HUES6 (cell line): ENCODE results near the gene CDK19.
"Not testable (repeated sequence)": the region's sequence is repeated elsewhere in the genome, so short reads cannot be mapped to it uniquely, and the experiment has no call there.

ENCODE experiments used
- H3K27ac ChIP-seq: 2 replicates; pipeline ENCODE4 v1.7.0; 2013; ENCODE audit warnings: low read depth, mild to moderate bottlenecking, low read length, inconsistent platforms
- H3K27me3 ChIP-seq: 2 replicates; pipeline ENCODE4 v1.6.1; 2013; ENCODE audit warnings: low read length; ENCODE audit not compliant: control insufficient read depth, insufficient read depth
- H3K36me3 ChIP-seq: 2 replicates; pipeline ENCODE4 v1.6.1; 2013; ENCODE audit warnings: low read length; ENCODE audit not compliant: control insufficient read depth, insufficient read depth
- H3K4me1 ChIP-seq: 2 replicates; pipeline ENCODE4 v1.6.1; 2013; ENCODE audit warnings: low read length; ENCODE audit not compliant: control insufficient read depth, insufficient read depth
- H3K4me3 ChIP-seq: 2 replicates; pipeline ENCODE4 v1.5.1; 2013; ENCODE audit warnings: low read depth, low read length
- H3K9ac ChIP-seq: one replicate; pipeline ENCODE4 v1.6.1; 2013; ENCODE audit warnings: mild to moderate bottlenecking, low read length
- H3K9me3 ChIP-seq: 2 replicates; pipeline ENCODE4 v1.6.1; 2013; ENCODE audit warnings: low read depth, low read length; ENCODE audit not compliant: control insufficient read depth, insufficient read depth

The CDK19 gene

DNA sequence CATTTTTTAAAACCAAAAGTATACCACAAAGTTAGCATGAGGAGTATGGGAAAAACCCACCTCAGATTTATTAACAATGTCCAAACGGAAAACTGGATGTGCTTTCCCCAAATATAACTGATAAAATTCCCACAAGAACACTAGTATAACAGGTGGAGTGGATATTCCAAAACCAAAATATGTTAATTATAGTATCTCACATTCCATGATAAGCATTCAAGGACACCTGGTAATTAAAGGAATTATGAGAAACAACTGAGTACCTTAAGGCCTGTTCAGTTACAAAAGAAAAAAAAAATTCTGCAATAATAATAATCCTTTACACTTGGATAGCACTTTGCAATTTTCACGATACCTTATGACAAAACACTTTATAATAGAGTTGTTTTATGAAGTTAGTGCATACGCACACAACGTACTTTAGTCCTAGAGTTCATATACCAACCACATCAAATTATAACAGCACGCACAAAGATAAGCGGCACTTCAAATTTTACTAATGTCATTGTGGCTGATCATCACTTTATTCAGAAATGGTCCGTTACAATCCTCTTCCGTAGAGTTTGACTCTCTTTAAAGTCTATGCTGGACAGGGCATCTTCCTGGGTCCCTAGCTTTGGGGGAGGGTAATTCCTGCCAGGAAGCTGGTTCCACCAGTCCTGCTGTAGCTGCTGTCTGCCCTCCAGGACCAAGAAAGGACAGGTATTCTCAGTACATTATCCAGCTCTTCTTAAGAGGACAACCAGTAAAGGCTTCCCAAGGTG is 1.7 kb downstream of the CDK19 start:
- Histone ChIP-seq H3K27ac (no peak overlapping the region), H3K4me1 (peaks cover 7% of the 10 kb centered on the region; the same call in 1 of the 2 replicates), H3K27me3 (no peaks in the 10 kb centered on the region), H3K9me3 (no peaks in the 10 kb centered on the region), H3K36me3 (no peaks in the 10 kb centered on the region), H3K9ac (peak overlapping the region; percentile 84), H3K4me3 (peak overlapping the region; percentile 83)

GRCh38 chr6:110812719-110813118 is 2.5 kb downstream of the CDK19 start:
- Histone ChIP-seq H3K36me3 (no peaks in the 10 kb centered on the region), H3K27me3 (no peaks in the 10 kb centered on the region), H3K4me1 (peaks cover 7% of the 10 kb centered on the region; the same call in 1 of the 2 replicates), H3K9me3 (no peaks in the 10 kb centered on the region), H3K27ac (no peak overlapping the region), H3K9ac (no peak overlapping the region), H3K4me3 (no peak overlapping the region)

DNA sequence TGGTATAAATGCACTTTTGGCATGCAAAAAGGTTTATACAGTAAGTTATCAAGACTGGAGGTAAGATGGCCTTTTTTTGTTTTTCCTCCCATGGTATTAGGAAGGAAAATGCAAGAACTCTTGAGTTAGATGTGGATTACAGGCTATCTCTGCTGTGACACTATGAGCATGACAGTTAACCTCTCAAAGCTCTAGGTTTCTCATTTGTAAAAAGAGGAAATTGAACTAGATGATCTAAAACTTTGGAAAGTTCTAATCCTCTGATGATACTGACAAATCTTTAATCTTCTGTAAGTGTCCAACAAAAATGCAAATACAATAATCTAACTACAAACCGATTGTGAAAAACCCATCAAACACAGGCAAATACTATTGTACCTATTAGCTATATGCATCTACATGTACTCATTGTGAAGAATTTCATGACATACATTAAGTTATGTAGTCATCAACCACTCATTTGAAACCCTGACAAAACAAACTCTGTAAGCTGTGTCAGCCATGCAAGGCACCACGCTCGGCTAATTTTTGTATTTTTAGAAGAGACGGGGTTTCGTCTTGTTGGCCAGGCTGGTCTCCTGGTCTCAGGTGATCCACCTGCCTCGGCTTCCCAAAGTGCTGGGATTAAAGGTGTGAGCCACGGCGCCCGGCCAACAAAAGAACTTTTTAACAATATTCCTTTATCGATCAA is 4.2 kb downstream of the CDK19 start:
- H3K36me3 ChIP-seq = no peaks in the 10 kb centered on the region
- H3K4me3 ChIP-seq = no peak overlapping the region
- H3K27me3 ChIP-seq = no peaks in the 10 kb centered on the region
- H3K9ac ChIP-seq = no peak overlapping the region
- H3K27ac ChIP-seq = no peak overlapping the region
- peaks cover 3% of the 10 kb centered on the region; the same call in 1 of the 2 replicates for H3K4me1 ChIP-seq
- no peaks in the 10 kb centered on the region for H3K9me3 ChIP-seq

GRCh38 chr6:110809792-110810191 is 5.5 kb downstream of the CDK19 start:
- Histone ChIP-seq H3K4me3 (no peak overlapping the region), H3K9ac (no peak overlapping the region), H3K27me3 (no peaks in the 10 kb centered on the region), H3K9me3 (no peaks in the 10 kb centered on the region), H3K27ac (no peak overlapping the region), H3K4me1 (peaks cover 3% of the 10 kb centered on the region; the same call in 1 of the 2 replicates), H3K36me3 (no peaks in the 10 kb centered on the region)

DNA sequence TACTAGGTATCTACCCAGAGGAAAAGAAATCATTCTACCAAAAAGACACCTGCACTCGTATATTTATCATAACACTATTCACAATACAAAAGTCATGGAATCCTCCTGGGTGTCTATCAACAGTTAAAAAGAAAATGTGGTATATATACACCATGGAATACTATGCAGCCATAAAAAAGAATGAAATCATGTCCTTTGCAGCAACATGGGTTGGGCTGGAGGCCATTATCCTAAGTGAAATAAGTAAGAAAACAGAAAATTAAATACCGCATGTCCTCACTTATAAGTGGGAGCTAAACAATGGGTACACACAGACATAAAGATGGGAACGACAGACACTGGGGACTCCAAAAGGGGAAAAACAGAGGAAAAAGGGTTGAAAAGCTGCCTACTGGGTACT is 13.1 kb downstream of the CDK19 start:
- not testable (repeated sequence) for H3K27ac ChIP-seq, H3K27me3 ChIP-seq, H3K9ac ChIP-seq, H3K4me3 ChIP-seq, H3K9me3 ChIP-seq, H3K36me3 ChIP-seq, H3K4me1 ChIP-seq

GRCh38 chr6:110800839-110801196 is 14.5 kb downstream of the CDK19 start:
- Histone ChIP-seq H3K27me3 (no peaks in the 10 kb centered on the region), H3K4me3 (no peak overlapping the region), H3K27ac (no peak overlapping the region), H3K9me3 (peaks cover 2% of the 10 kb centered on the region; the same call in 1 of the 2 replicates), H3K9ac (no peak overlapping the region), H3K36me3 (no peaks in the 10 kb centered on the region), H3K4me1 (no peaks in the 10 kb centered on the region)

GRCh38 chr6:110800196-110800838 is 15.0 kb downstream of the CDK19 start:
- Histone ChIP-seq H3K4me1 (no peaks in the 10 kb centered on the region), H3K27me3 (no peaks in the 10 kb centered on the region), H3K36me3 (no peaks in the 10 kb centered on the region), H3K4me3 (no peak overlapping the region), H3K9ac (no peak overlapping the region), H3K27ac (no peak overlapping the region), H3K9me3 (peaks cover 2% of the 10 kb centered on the region; the same call in 1 of the 2 replicates)

- Histone ChIP-seq H3K4me1 (no peaks in the 10 kb centered on the region), H3K27ac (no peak overlapping the region), H3K9me3 (peaks cover 2% of the 10 kb centered on the region; the same call in 1 of the 2 replicates), H3K4me3 (no peak overlapping the region), H3K27me3 (no peaks in the 10 kb centered on the region), H3K9ac (no peak overlapping the region), H3K36me3 (no peaks in the 10 kb centered on the region)
Measured at GRCh38 chr6:110799655-110800054, 15.6 kb downstream of the CDK19 start.

- Histone ChIP-seq H3K9ac (no peak overlapping the region), H3K4me3 (no peak overlapping the region), H3K9me3 (peaks cover 2% of the 10 kb centered on the region; the same call in 1 of the 2 replicates), H3K36me3 (no peaks in the 10 kb centered on the region), H3K27ac (no peak overlapping the region), H3K27me3 (no peaks in the 10 kb centered on the region), H3K4me1 (no peaks in the 10 kb centered on the region)
Measured at GRCh38 chr6:110799189-110799588, 16.1 kb downstream of the CDK19 start.

DNA sequence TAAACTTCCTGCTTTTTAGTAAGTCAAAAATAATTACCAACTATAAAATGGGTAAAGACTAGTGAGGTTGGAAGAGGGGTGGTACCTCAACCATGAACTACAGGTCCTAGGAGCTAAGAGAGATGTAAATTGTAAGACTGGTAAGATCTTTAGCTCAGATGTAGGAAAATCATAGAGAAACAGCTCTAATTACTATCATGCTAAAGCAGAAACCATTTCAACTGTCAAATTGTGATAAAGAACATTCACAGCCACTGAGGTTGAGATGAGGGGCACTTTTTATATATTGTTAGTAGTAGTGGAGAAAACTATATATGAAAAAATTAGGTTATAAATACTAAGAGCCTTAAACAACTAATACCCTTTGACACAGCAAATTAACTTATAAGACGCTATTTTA is 20.0 kb downstream of the CDK19 start:
- no peaks in the 10 kb centered on the region for H3K36me3 ChIP-seq
- H3K27ac ChIP-seq = no peak overlapping the region
- no peak overlapping the region for H3K4me3 ChIP-seq
- no peaks in the 10 kb centered on the region for H3K27me3 ChIP-seq
- no peaks in the 10 kb centered on the region for H3K9me3 ChIP-seq
- H3K9ac ChIP-seq = no peak overlapping the region
- no peaks in the 10 kb centered on the region for H3K4me1 ChIP-seq

- Histone ChIP-seq H3K27ac (no peak overlapping the region), H3K9ac (no peak overlapping the region), H3K9me3 (peaks cover 9% of the 10 kb centered on the region; the same call in 1 of the 2 replicates), H3K27me3 (no peaks in the 10 kb centered on the region), H3K4me3 (no peak overlapping the region), H3K36me3 (peaks cover 2% of the 10 kb centered on the region; the same call in 1 of the 2 replicates), H3K4me1 (no peaks in the 10 kb centered on the region)
Measured at GRCh38 chr6:110786696-110787095, 28.6 kb downstream of the CDK19 start.
